ENCODE measurements around the gene SVOP.

SVOP gene

GRCh38 chr12:108967869-108968540, 52.9 kb downstream of the SVOP start:
- Histone ChIP-seq H3K4me1 (ENCODE audit: control insufficient read depth, low read length) (no peaks in the 10 kb centered on the region), H3K36me3 (ENCODE audit: control insufficient read depth, low read length) (no peaks in the 10 kb centered on the region), H3K9me3 (ENCODE audit: control insufficient read depth, insufficient read depth, low read length) (no peaks in the 10 kb centered on the region), H3K9me2 (replicated peaks; ENCODE audit: control insufficient read depth, low read length) (no peaks in the 10 kb centered on the region), H3K27ac (ENCODE audit: low read depth, low read length) (no peak overlapping the region), H3F3A (ENCODE audit: control insufficient read depth, insufficient read depth) (no peaks in the 10 kb centered on the region), H3K4me3 (ENCODE audit: low read length) (no peak overlapping the region), H3K27me3 (ENCODE audit: control insufficient read depth, low read length) (no peaks in the 10 kb centered on the region), H3K4me2 (ENCODE audit: low read length) (no peak overlapping the region), H3K79me2 (ENCODE audit: control insufficient read depth, low read length) (no peaks in the 10 kb centered on the region), H4K20me1 (ENCODE audit: control insufficient read depth, insufficient read depth, low read depth, low read length) (no peaks in the 10 kb centered on the region)
- TF ChIP-seq, protein P1, sequence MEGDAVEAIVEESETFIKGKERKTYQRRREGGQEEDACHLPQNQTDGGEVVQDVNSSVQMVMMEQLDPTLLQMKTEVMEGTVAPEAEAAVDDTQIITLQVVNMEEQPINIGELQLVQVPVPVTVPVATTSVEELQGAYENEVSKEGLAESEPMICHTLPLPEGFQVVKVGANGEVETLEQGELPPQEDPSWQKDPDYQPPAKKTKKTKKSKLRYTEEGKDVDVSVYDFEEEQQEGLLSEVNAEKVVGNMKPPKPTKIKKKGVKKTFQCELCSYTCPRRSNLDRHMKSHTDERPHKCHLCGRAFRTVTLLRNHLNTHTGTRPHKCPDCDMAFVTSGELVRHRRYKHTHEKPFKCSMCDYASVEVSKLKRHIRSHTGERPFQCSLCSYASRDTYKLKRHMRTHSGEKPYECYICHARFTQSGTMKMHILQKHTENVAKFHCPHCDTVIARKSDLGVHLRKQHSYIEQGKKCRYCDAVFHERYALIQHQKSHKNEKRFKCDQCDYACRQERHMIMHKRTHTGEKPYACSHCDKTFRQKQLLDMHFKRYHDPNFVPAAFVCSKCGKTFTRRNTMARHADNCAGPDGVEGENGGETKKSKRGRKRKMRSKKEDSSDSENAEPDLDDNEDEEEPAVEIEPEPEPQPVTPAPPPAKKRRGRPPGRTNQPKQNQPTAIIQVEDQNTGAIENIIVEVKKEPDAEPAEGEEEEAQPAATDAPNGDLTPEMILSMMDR (IDR thresholded peaks at IDR 0.05; ENCODE audit: low read depth, low read length, poor library complexity, severe bottlenecking) = peak; percentile 93
- no peak for TF ChIP-seq EZH2phosphoT487 (IDR thresholded peaks at IDR 0.05; ENCODE audit: borderline replicate concordance, low read length)

DNA sequence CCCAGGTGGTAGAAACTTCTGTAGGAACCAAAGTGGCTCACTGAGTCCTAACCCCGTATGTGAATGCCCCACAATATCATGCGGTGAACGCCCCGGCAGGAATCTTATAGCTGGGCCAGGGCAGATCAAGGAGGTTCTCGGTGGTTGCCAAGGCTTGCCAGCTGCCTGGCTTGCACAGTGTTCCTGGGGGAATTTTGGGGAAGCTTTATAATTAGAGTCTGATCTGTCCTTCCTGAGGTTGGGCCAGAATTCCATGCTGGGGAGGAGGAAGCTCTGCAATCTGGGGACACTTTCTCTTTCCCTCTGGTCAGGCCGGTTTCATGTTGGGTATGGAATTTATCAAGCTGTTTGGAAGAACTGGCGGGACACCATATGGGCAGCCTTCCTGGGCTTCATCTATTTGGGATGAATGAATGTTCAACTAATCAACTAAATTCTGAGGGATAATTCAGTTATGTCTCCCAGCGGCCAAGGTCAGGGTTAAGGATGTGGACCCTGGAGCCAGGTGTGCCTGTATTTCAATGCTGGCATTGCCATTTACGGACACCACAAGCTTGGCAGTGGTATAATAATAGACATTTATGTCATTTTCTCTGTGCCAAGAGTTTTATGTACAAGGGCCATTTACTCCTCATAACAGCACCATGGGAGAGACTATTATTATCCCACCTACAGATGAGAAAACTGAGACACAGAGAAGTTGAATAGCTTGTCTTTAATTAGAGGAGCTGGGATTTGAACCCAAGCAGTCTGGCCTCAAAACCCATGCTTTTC, 54.3 kb downstream of the SVOP start:
- H3K9me2 ChIP-seq (replicated peaks; ENCODE audit: control insufficient read depth, low read length) = no peaks in the 10 kb centered on the region
- no peaks in the 10 kb centered on the region for H3K79me2 ChIP-seq (ENCODE audit: control insufficient read depth, low read length)
- no peak for TF ChIP-seq EZH2phosphoT487 (IDR thresholded peaks at IDR 0.05; ENCODE audit: borderline replicate concordance, low read length)
- TF ChIP-seq, protein P1 (IDR thresholded peaks at IDR 0.05; ENCODE audit: low read depth, low read length, poor library complexity, severe bottlenecking) = no peak
- no peak overlapping the region for H3K4me3 ChIP-seq (ENCODE audit: low read length)
- no peaks in the 10 kb centered on the region for H3K4me1 ChIP-seq (ENCODE audit: control insufficient read depth, low read length)
- H3K4me2 ChIP-seq (ENCODE audit: low read length) = no peak overlapping the region
- no peak overlapping the region for H3K27ac ChIP-seq (ENCODE audit: low read depth, low read length)
- H3K36me3 ChIP-seq (ENCODE audit: control insufficient read depth, low read length) = no peaks in the 10 kb centered on the region
- no peaks in the 10 kb centered on the region for H3F3A ChIP-seq (ENCODE audit: control insufficient read depth, insufficient read depth)
- H3K27me3 ChIP-seq (ENCODE audit: control insufficient read depth, low read length) = no peaks in the 10 kb centered on the region
- no peaks in the 10 kb centered on the region for H3K9me3 ChIP-seq (ENCODE audit: control insufficient read depth, insufficient read depth, low read length)
- no peaks in the 10 kb centered on the region for H4K20me1 ChIP-seq (ENCODE audit: control insufficient read depth, insufficient read depth, low read depth, low read length)

- TF ChIP-seq, protein P1 (IDR thresholded peaks at IDR 0.05; ENCODE audit: low read depth, low read length, poor library complexity, severe bottlenecking) = no peak
- no peak for TF ChIP-seq EZH2phosphoT487 (IDR thresholded peaks at IDR 0.05; ENCODE audit: borderline replicate concordance, low read length)
- Histone ChIP-seq H3K36me3 (ENCODE audit: control insufficient read depth, low read length) (no peaks in the 10 kb centered on the region), H3K27me3 (ENCODE audit: control insufficient read depth, low read length) (no peaks in the 10 kb centered on the region), H3K9me3 (ENCODE audit: control insufficient read depth, insufficient read depth, low read length) (no peaks in the 10 kb centered on the region), H4K20me1 (ENCODE audit: control insufficient read depth, insufficient read depth, low read depth, low read length) (no peaks in the 10 kb centered on the region), H3K27ac (ENCODE audit: low read depth, low read length) (no peak overlapping the region), H3F3A (ENCODE audit: control insufficient read depth, insufficient read depth) (no peaks in the 10 kb centered on the region), H3K4me3 (ENCODE audit: low read length) (no peak overlapping the region), H3K9me2 (replicated peaks; ENCODE audit: control insufficient read depth, low read length) (no peaks in the 10 kb centered on the region), H3K4me1 (ENCODE audit: control insufficient read depth, low read length) (no peaks in the 10 kb centered on the region), H3K4me2 (ENCODE audit: low read length) (no peak overlapping the region), H3K79me2 (ENCODE audit: control insufficient read depth, low read length) (no peaks in the 10 kb centered on the region)
These were observed 55.0 kb downstream of the SVOP start for GRCh38 chr12:108965886-108966285.

Measured in DOHH2 (cell line).